GM12878 (cell line): Measurements from ENCODE around the gene DNAAF1. TPM values are rescaled to one million over a fixed set of nuclear protein-coding genes. Genes with fewer than 3 reads are reported as not detected.

Experiments used
- ATAC-seq: fragments of 200-7000 bp; cut with Tn5 transposase; 3 replicates; pipeline ENCODE4 v1.9.1; 2020; ENCODE audit warnings: mild to moderate bottlenecking, moderate library complexity
- Bru-seq: library from RNA; stranded (reverse); fragments of 400-500 nt; gene quantifications from one replicate; lab custom pipeline; 2021; lab: Mats Ljungman, UMichigan
- BruChase-seq, 2 experiments: library from RNA; stranded (reverse); fragments of 400-500 nt; gene quantifications; one replicate each; lab custom pipeline; 2021; lab: Mats Ljungman, UMichigan
- BruUV-seq: library from RNA; stranded (reverse); fragments of 400-500 nt; replicated peaks from 2 replicates; lab custom pipeline; 2021; lab: Mats Ljungman, UMichigan
- CTCF ChIA-PET: fragments of 300-600 bp; sonication (Branson Sonifier 250); formaldehyde crosslinking; extraction: SDS; loops from one replicate; lab custom pipeline; 2021; ENCODE audit warnings: inconsistent platforms; lab: Yijun Ruan, JAX
- POLR2A ChIA-PET: fragments of 350-600 bp; formaldehyde crosslinking; extraction: SDS; loops from one replicate; lab custom pipeline; 2021; ENCODE audit warnings: inconsistent platforms; lab: Charles Lee
- RAD21 ChIA-PET: fragments of 300-600 bp; sonication (Branson Sonifier 250); formaldehyde crosslinking; loops from one replicate; lab custom pipeline; 2023; ENCODE audit warnings: antibody characterized with exemption; ENCODE audit not compliant: unreplicated experiment; lab: Charles Lee
- SMC1A ChIA-PET: fragments of 300-600 bp; sonication (Branson Sonifier 250); formaldehyde crosslinking; loops from one replicate; lab custom pipeline; 2023; ENCODE audit not compliant: unreplicated experiment, uncharacterized antibody; lab: Charles Lee
- DNase-seq: peaks from one replicate; pipeline ENCODE4 v3.0.0-alpha.2; 2011; ENCODE audit warnings: low read depth, low spot score
- FAIRE-seq: peaks from 3 replicates; lab custom pipeline; 2011; peaks lifted over from hg19 to GRCh38; lab: Jason Lieb, UNC
- H2AFZ ChIP-seq: 2 replicates; pipeline ENCODE4 v1.6.0; 2011; ENCODE audit warnings: low read depth, low read length, control low read depth; ENCODE audit not compliant: control insufficient read depth
- H3K27ac ChIP-seq: 2 replicates; pipeline ENCODE4 v1.5.1; 2011; ENCODE audit warnings: control low read depth; ENCODE audit not compliant: control insufficient read depth, insufficient read depth
- H3K27me3 ChIP-seq, 2 experiments: replicated peaks in 1 of 2; 2 replicates each; pipeline versions ENCODE4 v1.6.0 to v1.6.1; 2011; ENCODE audit warnings: low read length in 1 of 2; ENCODE audit not compliant: control insufficient read depth in 2 of 2, insufficient read depth in 2 of 2
- H3K36me3 ChIP-seq, 2 experiments: 2 replicates each; pipeline ENCODE4 v1.5.1; 2011; ENCODE audit warnings: low read length in 1 of 2; ENCODE audit not compliant: control insufficient read depth in 2 of 2, insufficient read depth in 2 of 2
- H3K4me1 ChIP-seq: 2 replicates; pipeline ENCODE4 v1.6.1; 2011; ENCODE audit warnings: mild to moderate bottlenecking, low read length, moderate library complexity, mixed read lengths; ENCODE audit not compliant: control insufficient read depth, insufficient read depth
- H3K4me2 ChIP-seq: 2 replicates; pipeline ENCODE4 v1.6.0; 2011; ENCODE audit warnings: control low read depth; ENCODE audit not compliant: control insufficient read depth, insufficient read depth
- H3K4me3 ChIP-seq: fragments of 200-600 bp; sonication (generic); 2 replicates; pipeline ENCODE4 v1.5.1; 2016
- H3K79me2 ChIP-seq: 2 replicates; pipeline ENCODE4 v1.6.0; 2011; ENCODE audit warnings: low read length; ENCODE audit not compliant: control insufficient read depth, insufficient read depth
- H3K9ac ChIP-seq: 2 replicates; pipeline ENCODE4 v1.8.0; 2011; ENCODE audit warnings: low read length, control low read depth, mixed read lengths; ENCODE audit not compliant: control insufficient read depth, insufficient read depth
- H3K9me3 ChIP-seq: replicated peaks from 3 replicates; pipeline ENCODE4 v1.5.1; 2011; ENCODE audit warnings: mild to moderate bottlenecking, low read length; ENCODE audit not compliant: control insufficient read depth, insufficient read depth
- H4K20me1 ChIP-seq: 2 replicates; pipeline ENCODE4 v1.6.0; 2011; ENCODE audit not compliant: control insufficient read depth, insufficient read depth
- ATF7 ChIP-seq: fragments of 450-650 bp; IDR thresholded peaks from 2 replicates; pipeline ENCODE4 v1.6.1; 2016; ENCODE audit warnings: low read depth, mild to moderate bottlenecking
- BACH1 ChIP-seq: fragments of 450-650 bp; IDR thresholded peaks from 2 replicates; pipeline ENCODE4 v1.6.1; 2017; ENCODE audit warnings: mild to moderate bottlenecking, borderline replicate concordance
- CBX5 ChIP-seq: sonication (generic); IDR thresholded peaks from 2 replicates; pipeline ENCODE4 v1.6.1; 2016; ENCODE audit warnings: low read depth, moderate library complexity, mild to moderate bottlenecking, inconsistent platforms
- DPF2 ChIP-seq: fragments of 450-650 bp; IDR thresholded peaks from 2 replicates; pipeline ENCODE4 v1.6.1; 2017; ENCODE audit warnings: mild to moderate bottlenecking
- IRF5 ChIP-seq: fragments of 450-650 bp; IDR thresholded peaks from 2 replicates; pipeline ENCODE4 v1.6.1; 2017; ENCODE audit warnings: borderline replicate concordance
- JUNB ChIP-seq: IDR thresholded peaks from 2 replicates; pipeline ENCODE4 v1.6.1; 2016; ENCODE audit warnings: antibody characterized with exemption, mild to moderate bottlenecking
- NBN ChIP-seq: fragments of 450-650 bp; IDR thresholded peaks from 2 replicates; pipeline ENCODE4 v1.6.1; 2016
- NFIC ChIP-seq: IDR thresholded peaks from 2 replicates; pipeline ENCODE4 v1.6.1; 2012; ENCODE audit warnings: low read depth, mild to moderate bottlenecking, inconsistent platforms, low read length, moderate library complexity
- NKRF ChIP-seq: fragments of 450-650 bp; conservative IDR thresholded peaks from 2 replicates; pipeline ENCODE4 v1.6.1; 2017; ENCODE audit warnings: mild to moderate bottlenecking, moderate library complexity
- NR2C2 ChIP-seq: IDR thresholded peaks from 2 replicates; pipeline ENCODE4 v1.6.1; 2011; ENCODE audit warnings: borderline replicate concordance, low read depth; ENCODE audit not compliant: control insufficient read depth, insufficient read length
- POLR2AphosphoS5 ChIP-seq: IDR thresholded peaks from 2 replicates; pipeline ENCODE4 v1.6.1; 2011; ENCODE audit warnings: mild to moderate bottlenecking, low read length, inconsistent platforms
- SMC3 ChIP-seq: IDR thresholded peaks from 2 replicates; pipeline ENCODE4 v1.6.1; 2011; ENCODE audit warnings: low read length, improper control_type of control experiment, borderline replicate concordance
- TCF12 ChIP-seq: IDR thresholded peaks from 2 replicates; pipeline ENCODE4 v1.6.1; 2011; ENCODE audit warnings: low read depth, mild to moderate bottlenecking, low read length
- ZBTB33 ChIP-seq: fragments of 450-650 bp; IDR thresholded peaks from 2 replicates; pipeline ENCODE4 v1.6.1; 2017; ENCODE audit warnings: mild to moderate bottlenecking
- WGBS: methylation state at CpG from one replicate; pipeline ENCODE4 v1.1.6; 2016; ENCODE audit warnings: low lambda C conversion rate; ENCODE audit not compliant: insufficient replicate concordance, insufficient coverage; ENCODE audit errors: missing lambda C conversion rate; 5-methylcytosine and 5-hydroxymethylcytosine counted together
- in situ Hi-C: fragments of 300-500 bp; cut with MboI; formaldehyde crosslinking; loops from 9 replicates; pipeline ENCODE4 v1.14.3; 2018; ENCODE audit warnings: mixed read lengths
- intact Hi-C: fragments of 100-400 bp; cut with micrococcal nuclease; formaldehyde crosslinking; loops from one replicate; pipeline ENCODE4 v1.14.2; 2022; ENCODE audit not compliant: unreplicated experiment
- long read RNA-seq, 2 experiments: library from polyadenylated mRNA; unstranded; transcript quantifications; one replicate each; pipeline ENCODE4 v2.0.0, GENCODE V29; 2019 to 2020
- polyA minus RNA-seq, 3 experiments: library from RNA; depleted of rRNA, polyadenylated mRNA; stranded (reverse); fragments of >200 nt; gene quantifications; 2 replicates each; pipeline ENCODE4 v1.2.3, GENCODE V29; 2011
- polyA plus RNA-seq, 11 experiments: library from polyadenylated mRNA; depleted of rRNA in 4 of 11; unstranded in 6 of 11; stranded (reverse) in 5 of 11; fragments of >200 nt; fragmentation: Nextera tagmentation in 4 of 11; fragmentation: Illumina TruSeq in 1 of 11; extraction: Ambion mirVana in 4 of 11; extraction: Trizol in 1 of 11; gene quantifications; 1 replicate in 1 of 11; 2 replicates in 10 of 11; pipeline versions ENCODE4 v1.2.1 to v1.2.3, GENCODE V29; 2011 to 2016; ENCODE audit warnings: inconsistent platforms in 2 of 11, missing spikeins in 2 of 11, low read depth in 1 of 11
- total RNA-seq, 4 experiments: library from RNA; depleted of rRNA in 3 of 4; stranded (reverse); fragments of >200 nt in 3 of 4; fragmentation: Illumina TruSeq in 1 of 4; extraction: Trizol in 1 of 4; gene quantifications; 2 replicates each; pipeline versions ENCODE4 v1.2.1 to v1.2.3, GENCODE V29; 2013 to 2021

Gene DNAAF1
- not detected in 2 replicates for total RNA-seq (2013; cell fraction: nucleolus; rRNA removed)
- total RNA-seq (2014; rRNA removed): not detected in 2 replicates
- total RNA-seq (2014; rRNA removed; fragmentation: Illumina TruSeq; extraction: Trizol): not detected in 2 replicates
- total RNA-seq (2021): not detected in 2 replicates
- not detected for polyA plus RNA-seq (2011; ENCODE audit: low read depth)
- not detected in 2 replicates for polyA plus RNA-seq (2011; rRNA removed)
- polyA plus RNA-seq (2011; cell fraction: cytosol; rRNA removed): not detected in 2 replicates
- not detected in 2 replicates for polyA plus RNA-seq (2011; cell fraction: nucleus; rRNA removed)
- polyA plus RNA-seq (2012): 0.30 and 1.2 TPM in 2 replicates
- polyA plus RNA-seq (2014; fragmentation: Illumina TruSeq; extraction: Trizol): 0.04 TPM in 1 of 2 replicates, not detected in the other
- polyA plus RNA-seq (2014; fragmentation: Nextera tagmentation; extraction: Ambion mirVana): under 1 TPM; 0.02 to 0.11 TPM
- polyA plus RNA-seq (2014; rRNA removed): not detected in 2 replicates
- polyA plus RNA-seq (2016; fragmentation: Nextera tagmentation; extraction: Ambion mirVana): under 1 TPM in 1 of 2 experiments, not detected in 1; 0.76 TPM
- not detected in 2 replicates for polyA minus RNA-seq (2011; rRNA and poly(A)+ RNA removed)
- polyA minus RNA-seq (2011; cell fraction: cytosol; rRNA and poly(A)+ RNA removed): not detected in 2 replicates
- not detected in 2 replicates for polyA minus RNA-seq (2011; cell fraction: nucleus; rRNA and poly(A)+ RNA removed)
- percentile 9 among the genes with signal in this experiment for Bru-seq, nascent RNA
- BruChase-seq, experiment 1, labeled RNA remaining after a 6-hour chase: percentile 12 among the genes with signal in this experiment
- BruChase-seq, experiment 2, labeled RNA remaining after a 2-hour chase: not detected
- long read RNA-seq, experiment 1: 0 reads
- long read RNA-seq, experiment 2: 0 reads

- Histone ChIP-seq H4K20me1 (no peaks in the 10 kb centered on the region), H3K9me3 (no peaks in the 10 kb centered on the region), H3K4me3 (peak within 1 kb of the TSS; percentile 91), H3K4me2 (peak within 1 kb of the TSS; percentile 97), H3K36me3 (no peaks in the 10 kb centered on the region), H3K79me2 (peaks cover 1% of the 10 kb centered on the region), H3K27me3 (no peaks in the 10 kb centered on the region), H2AFZ (peak within 1 kb of the TSS; percentile 81), H3K4me1 (no peaks in the 10 kb centered on the region), H3K9ac (peak within 1 kb of the TSS; percentile 56), H3K27ac (no peak within 1 kb of the TSS)
- in situ Hi-C loops (loop anchor here (5.0 kb wide), 1 partner anchor 58 kb away; no protein-coding TSS in a partner anchor), intact Hi-C loops (loop anchor here (2.0 kb wide), 1 partner anchor 28 kb away; the partner anchor contains the start of gene MBTPS1)
- FAIRE-seq (peak; percentile 52), ATAC-seq (peak; percentile 94), DNase-seq (peak; percentile 32)
- ChIA-PET POLR2A (no interaction called here), CTCF (interaction anchor here (0.6 to 2.4 kb wide), 5 partner anchors 12 to 553 kb away, joined by 3 to 8 read pairs (median 3); partner anchors contain the start of genes MBTPS1 and TAF1C), SMC1A (interaction anchor here (0.7 kb wide), 2 partner anchors 12 to 42 kb away, joined by 3 read pairs; partner anchors contain the start of gene TAF1C), RAD21 (no interaction called here)
- no TSS peak for BruUV-seq
- under 1% methylated on average over 57 of the region's 89 CpGs for WGBS
- TF ChIP-seq IRF5 (no peak), NBN (no peak), ZBTB33 (no peak), POLR2AphosphoS5 (peak; percentile 47; the same call in 1 of the 2 replicates), NR2C2 (no peak), SMC3 (no peak), JUNB (no peak), NKRF (peak; percentile 82), DPF2 (peak; percentile 62), ATF7 (no peak), CBX5 (no peak), TCF12 (no peak), NFIC (no peak), BACH1 (peak; percentile 70; the same call in 1 of the 2 replicates)
Measured at GRCh38 chr16:84144859-84145639, at the start of gene DNAAF1, which contains the start of gene HSDL1. Gene DNAAF1 (plus strand): TSS chr16:84145308. CDS start chr16:84145441, 133 bp downstream. Gene HSDL1 (minus strand): TSS chr16:84145177. CDS start chr16:84131321, 13,856 bp downstream.
